Pancreas (tissue), 10 donors: ENCODE measurements around the gene ANGEL1. TPM values are rescaled to one million over a fixed set of nuclear protein-coding genes. Genes with fewer than 3 reads are reported as not detected.

ENCODE experiments used
- ATAC-seq, 4 donors: fragments of 200-7000 bp; cut with Tn5 transposase; one replicate each; pipeline versions ENCODE4 v1.8.0 to v1.9.1; 2020; ENCODE audit warnings: mild to moderate bottlenecking in 4 of 4, moderate library complexity in 4 of 4
- DNase-seq, 6 donors: peaks; one replicate each; pipeline ENCODE4 v3.0.0-alpha.2; 2020
- FAIRE-seq: peaks from 2 replicates; lab custom pipeline; 2012; peaks lifted over from hg19 to GRCh38; lab: Jason Lieb, UNC
- H3K27ac ChIP-seq, 4 donors: fragments of 200-600 bp; sonication (generic); 1 replicate in 3 of 4; 2 replicates in 1 of 4; pipeline versions ENCODE4 v1.5.0 to v1.8.0; 2020
- H3K27me3 ChIP-seq, 4 donors: fragments of 200-600 bp; one replicate each; pipeline ENCODE4 v1.8.0; 2021
- H3K36me3 ChIP-seq, 3 donors: fragments of 200-600 bp; sonication (generic) in 1 of 3; one replicate each; pipeline versions ENCODE4 v1.5.0 to v1.8.0; 2020 to 2021
- H3K4me1 ChIP-seq, 3 donors: fragments of 200-600 bp; one replicate each; pipeline ENCODE4 v1.8.0; 2021
- H3K4me3 ChIP-seq, 4 donors: fragments of 200-600 bp; sonication (generic) in 2 of 4; one replicate each; pipeline versions ENCODE4 v1.5.0 to v1.8.0; 2020 to 2021
- H3K9me3 ChIP-seq, 4 donors: fragments of 200-600 bp; one replicate each; pipeline ENCODE4 v1.8.0; 2021
- CTCF ChIP-seq, 4 donors: fragments of 200-600 bp; sonication (generic) in 3 of 4; IDR thresholded peaks; one replicate each; pipeline versions ENCODE4 v1.5.0 to v1.8.0; 2021; ENCODE audit warnings: antibody characterized with exemption in 4 of 4
- WGBS, 2 donors: extraction: QIAGEN DNeasy Blood & Tissue Kit; methylation state at CpG; one replicate each; pipeline ENCODE4 v1.1.7; 2013; 5-methylcytosine and 5-hydroxymethylcytosine counted together
- intact Hi-C, 3 donors: fragments of 100-400 bp; cut with DNase I; formaldehyde crosslinking; loops; one replicate each; pipeline versions ENCODE4 v1.11.1 to v1.14.2; 2022
- polyA plus RNA-seq, 2 donors: library from polyadenylated mRNA; stranded (reverse); fragments of 200-250 nt; gene quantifications; one replicate each; pipeline ENCODE4 v1.2.3, GENCODE V29; 2013
- total RNA-seq, 6 donors: library from RNA; stranded (reverse); fragmentation: NEBNext Ultra II Directional in 4 of 6; extraction: Animal tissue kit (Norgen Biotek cat#: 25700) in 4 of 6; gene quantifications; one replicate each; pipeline versions ENCODE4 v1.2.1 to v1.2.4, GENCODE V29; 2021 to 2023
- donor health status: healthy with polysubstance abuse.
- donor health status: DM: no; HTN: no; CAD: no; lungs with moderate emphysema.
- donor health status: DM: no; HTN: no; CAD: no.
- donor health status: control.
- donor health status: control.
- donor health status: Bipolar disorder and iron deficiency.
- donor health status: DM: yes; HTN: yes; CAD: no.
- donor health status: DM: no; HTN: no; CAD: no.
- donor health status: DM: no; HTN: no; CAD: no.
- donor health status: DM: yes; HTN: yes; CAD: no.

Gene ANGEL1
- total and polyA plus RNA-seq, 8 donors, result 25.8 to 40.1 (median 30.5) TPM

- FAIRE-seq, result no peak
- H3K36me3 ChIP-seq, result no peaks in the 10 kb centered on the region
- peaks cover 0 to 8% (median 0%) of the 10 kb centered on the region in 3 donors for H3K4me1 ChIP-seq
- DNase-seq, result no peak
- 80 to 85% methylated on average over 6 of the region's 6 CpGs for WGBS, 2 donors
- no peak for ATAC-seq
- TF ChIP-seq CTCF (IDR thresholded peaks at IDR 0.05), result no peak
- no peaks in the 10 kb centered on the region for H3K9me3 ChIP-seq
- H3K27me3 ChIP-seq, result no peaks in the 10 kb centered on the region
- intact Hi-C loops, result no loop called here
- H3K4me3 ChIP-seq, result no peak overlapping the region
- no peak overlapping the region for H3K27ac ChIP-seq
These were observed 36.2 kb upstream of the ANGEL1 start for GRCh38 chr14:76848879-76849278.

GRCh38 chr14:76846331-76847047, 33.8 kb upstream of the ANGEL1 start:
- intact Hi-C loops, result no loop called here
- Histone ChIP-seq H3K4me3 (no peak overlapping the region), H3K36me3 (no peaks in the 10 kb centered on the region), H3K4me1 (peaks cover 0 to 13% (median 0%) of the 10 kb centered on the region in 3 donors), H3K27ac (no peak overlapping the region), H3K9me3 (no peaks in the 10 kb centered on the region), H3K27me3 (no peaks in the 10 kb centered on the region)
- ATAC-seq (no peak), FAIRE-seq (no peak), DNase-seq (no peak)
- TF ChIP-seq CTCF (IDR thresholded peaks at IDR 0.05), result no peak
- WGBS, 2 donors, result 87 to 90% methylated on average over 7 of the region's 7 CpGs

GRCh38 chr14:76844223-76844622, 31.5 kb upstream of the ANGEL1 start:
- TF ChIP-seq CTCF (IDR thresholded peaks at IDR 0.05), result peak in 3 of 4 donors; percentile 21 to 25 (median 23)
- FAIRE-seq, result no peak
- no peaks in the 10 kb centered on the region for H3K36me3 ChIP-seq
- intact Hi-C loops, result no loop called here
- no peaks in the 10 kb centered on the region for H3K9me3 ChIP-seq
- 45 to 52% methylated on average over 9 of the region's 9 CpGs for WGBS, 2 donors
- DNase-seq, result peak; percentile 79 to 84 (median 82)
- H3K27me3 ChIP-seq, result no peaks in the 10 kb centered on the region
- peaks cover 0 to 13% (median 0%) of the 10 kb centered on the region in 3 donors for H3K4me1 ChIP-seq
- ATAC-seq, result peak; percentile 97 to 98 (median 98)
- H3K4me3 ChIP-seq, result no peak overlapping the region
- H3K27ac ChIP-seq, result peak overlapping the region in 2 of 4 donors; percentile 58 to 60

- FAIRE-seq (no peak), ATAC-seq (no peak), DNase-seq (no peak)
- Histone ChIP-seq H3K9me3 (no peaks in the 10 kb centered on the region), H3K4me3 (no peak overlapping the region), H3K27me3 (no peaks in the 10 kb centered on the region), H3K27ac (no peak overlapping the region), H3K4me1 (peaks cover 2 to 13% (median 10%) of the 10 kb centered on the region in 3 donors), H3K36me3 (no peaks in the 10 kb centered on the region)
- no peak for TF ChIP-seq CTCF (IDR thresholded peaks at IDR 0.05)
- intact Hi-C loops, result no loop called here
These were observed 29.7 kb upstream of the ANGEL1 start for GRCh38 chr14:76842414-76842813.

GRCh38 chr14:76837524-76837923, 24.8 kb upstream of the ANGEL1 start:
- WGBS, 2 donors, result 23 to 24% methylated on average over 5 of the region's 5 CpGs
- Histone ChIP-seq H3K36me3 (no peaks in the 10 kb centered on the region), H3K9me3 (no peaks in the 10 kb centered on the region), H3K27me3 (no peaks in the 10 kb centered on the region), H3K4me3 (no peak overlapping the region), H3K27ac (peak overlapping the region in 1 of 4 donors; percentile 20), H3K4me1 (peaks cover 23 to 44% (median 43%) of the 10 kb centered on the region in 3 donors)
- no peak for TF ChIP-seq CTCF (IDR thresholded peaks at IDR 0.05)
- intact Hi-C loops, result no loop called here
- FAIRE-seq (no peak), DNase-seq (no peak), ATAC-seq (no peak)
